RWPE2 (cell line): ENCODE data around the gene PILRA.

Experiments used
- ATAC-seq: fragments of 200-7000 bp; cut with Tn5 transposase; 3 replicates; pipeline ENCODE4 v1.9.1; 2021; ENCODE audit warnings: low read depth
- DNase-seq: peaks from one replicate; pipeline ENCODE4 v3.0.0-alpha.2; 2020; ENCODE audit warnings: low spot score
- H3K27ac ChIP-seq: fragments of 450-650 bp; 2 replicates; pipeline ENCODE4 v1.5.1; 2017; ENCODE audit warnings: mild to moderate bottlenecking; ENCODE audit not compliant: poor library complexity, severe bottlenecking
- H3K27me3 ChIP-seq: fragments of 250-450 bp; sonication (Bioruptor Pico); 2 replicates; pipeline ENCODE4 v1.5.1; 2021; ENCODE audit warnings: mild to moderate bottlenecking, moderate library complexity; ENCODE audit not compliant: insufficient read depth, poor library complexity, severe bottlenecking
- H3K36me3 ChIP-seq: fragments of 250-450 bp; sonication (Bioruptor Pico); 2 replicates; pipeline ENCODE4 v1.5.1; 2020; ENCODE audit warnings: low read depth, mild to moderate bottlenecking, moderate library complexity
- H3K4me1 ChIP-seq: fragments of 250-450 bp; sonication (Bioruptor Pico); 2 replicates; pipeline ENCODE4 v1.5.1; 2021; ENCODE audit warnings: mild to moderate bottlenecking, moderate library complexity; ENCODE audit not compliant: insufficient read depth, poor library complexity, severe bottlenecking
- H3K4me3 ChIP-seq: fragments of 250-450 bp; sonication (Bioruptor Pico); 2 replicates; pipeline ENCODE4 v1.5.1; 2021; ENCODE audit warnings: mild to moderate bottlenecking, moderate library complexity; ENCODE audit not compliant: severe bottlenecking
- H3K9me3 ChIP-seq: fragments of 250-450 bp; sonication (Bioruptor Pico); 2 replicates; pipeline ENCODE4 v1.5.1; 2021; ENCODE audit warnings: mild to moderate bottlenecking, moderate library complexity; ENCODE audit not compliant: severe bottlenecking
- CTCF ChIP-seq: fragments of 450-650 bp; IDR thresholded peaks from one replicate; pipeline ENCODE4 v1.5.1; 2017; ENCODE audit warnings: mild to moderate bottlenecking, moderate library complexity; ENCODE audit not compliant: poor library complexity, severe bottlenecking

PILRA gene

GRCh38 chr7:100397315-100398081, 24.2 kb downstream of the PILRA start:
- no peaks in the 10 kb centered on the region for H3K9me3 ChIP-seq
- DNase-seq, result no peak
- H3K4me3 ChIP-seq, result no peak overlapping the region
- TF ChIP-seq CTCF, result no peak
- no peaks in the 10 kb centered on the region for H3K27me3 ChIP-seq
- no peaks in the 10 kb centered on the region for H3K4me1 ChIP-seq
- peak; percentile 21; the same call in 1 of the 3 replicates for ATAC-seq
- H3K36me3 ChIP-seq, result no peaks in the 10 kb centered on the region
- H3K27ac ChIP-seq, result no peak overlapping the region

- H3K4me1 ChIP-seq, result no peaks in the 10 kb centered on the region
- H3K36me3 ChIP-seq, result no peaks in the 10 kb centered on the region
- ATAC-seq (no peak), DNase-seq (no peak)
- H3K9me3 ChIP-seq, result no peaks in the 10 kb centered on the region
- no peaks in the 10 kb centered on the region for H3K27me3 ChIP-seq
- H3K4me3 ChIP-seq, result no peak overlapping the region
- H3K27ac ChIP-seq, result no peak overlapping the region
- no peak for TF ChIP-seq CTCF
These were observed 25.0 kb downstream of the PILRA start for GRCh38 chr7:100398239-100398638.

- DNase-seq, result no peak
- no peak for TF ChIP-seq CTCF
- no peaks in the 10 kb centered on the region for H3K36me3 ChIP-seq
- H3K4me1 ChIP-seq, result no peaks in the 10 kb centered on the region
- H3K4me3 ChIP-seq, result no peak overlapping the region
- ATAC-seq, result no peak
- no peaks in the 10 kb centered on the region for H3K9me3 ChIP-seq
- no peaks in the 10 kb centered on the region for H3K27me3 ChIP-seq
- H3K27ac ChIP-seq, result no peak overlapping the region
These were observed 26.8 kb downstream of the PILRA start for GRCh38 chr7:100400041-100400440.

- DNase-seq (no peak), ATAC-seq (peak; percentile 43; the same call in 1 of the 3 replicates)
- Histone ChIP-seq H3K27ac (no peak overlapping the region), H3K36me3 (no peaks in the 10 kb centered on the region), H3K4me1 (no peaks in the 10 kb centered on the region), H3K4me3 (no peak overlapping the region), H3K9me3 (no peaks in the 10 kb centered on the region), H3K27me3 (no peaks in the 10 kb centered on the region)
- no peak for TF ChIP-seq CTCF
These were observed 27.4 kb downstream of the PILRA start for GRCh38 chr7:100400656-100401055.

GRCh38 chr7:100401811-100402210, 28.5 kb downstream of the PILRA start:
- H3K9me3 ChIP-seq, result no peaks in the 10 kb centered on the region
- no peak overlapping the region for H3K27ac ChIP-seq
- DNase-seq, result no peak
- no peak for TF ChIP-seq CTCF
- ATAC-seq, result no peak
- H3K27me3 ChIP-seq, result no peaks in the 10 kb centered on the region
- H3K4me3 ChIP-seq, result no peak overlapping the region
- H3K4me1 ChIP-seq, result no peaks in the 10 kb centered on the region
- no peaks in the 10 kb centered on the region for H3K36me3 ChIP-seq
